ENCODE results near the gene TICRR. TPM values are rescaled to one million over a fixed set of nuclear protein-coding genes. Genes with fewer than 3 reads are reported as not detected.

The TICRR gene
- total and polyA plus RNA-seq, 2 of the 13 experiments (the other 11 are each of a cell fraction or from before 2014, with no cell fraction given) = 4.1 to 14.3 TPM

DNA sequence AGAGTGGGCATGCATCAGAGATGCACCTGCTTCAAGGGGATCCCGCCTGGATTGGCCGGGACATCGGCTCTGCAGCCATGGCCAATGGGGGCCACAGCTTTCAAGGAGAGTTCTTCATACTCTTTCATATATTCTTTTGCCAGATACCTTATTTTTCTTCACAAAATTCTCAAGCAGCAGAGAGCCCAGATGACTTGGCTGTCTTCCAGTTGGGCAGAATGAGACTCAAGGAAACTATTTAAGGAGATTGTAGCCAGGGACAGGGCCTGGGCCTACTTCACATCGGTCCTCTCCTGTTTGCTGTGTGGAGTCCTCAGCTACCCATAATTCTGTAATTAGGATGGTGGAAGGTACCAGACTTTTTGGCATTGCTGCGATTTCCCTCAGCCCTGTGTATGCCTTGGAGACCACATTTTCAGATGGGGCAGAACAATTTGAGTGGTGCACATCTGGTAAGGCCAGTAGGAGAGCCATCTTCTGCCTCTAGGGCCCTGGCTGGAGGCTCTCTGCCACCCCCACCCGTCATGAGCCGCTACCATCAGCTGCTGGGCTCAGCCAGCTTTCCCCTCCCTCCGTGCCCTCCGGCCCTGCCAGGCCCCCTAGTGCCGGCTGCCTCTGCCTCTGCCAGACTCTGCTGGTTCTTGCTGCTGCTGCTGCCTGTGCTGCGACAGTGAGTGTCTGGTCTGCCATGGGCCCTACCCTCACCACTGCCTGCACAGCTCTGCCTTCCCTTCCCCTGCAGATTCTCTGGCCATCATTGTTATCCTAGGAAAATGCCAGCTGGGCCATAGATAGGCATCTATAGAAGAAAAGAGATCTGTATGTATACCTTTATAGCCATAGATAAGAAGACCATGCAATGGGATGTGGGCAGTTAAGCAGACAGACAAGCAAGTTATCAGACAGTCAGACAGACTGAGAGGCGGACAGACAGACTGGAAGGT lies 97.2 kb downstream of the TICRR start:
- Histone ChIP-seq H4K20me1 (ENCODE audit: insufficient read depth, low read length) (no peaks in the 10 kb centered on the region), H3K9me3 (ENCODE audit: low read length) (no peaks in the 10 kb centered on the region), H3K9ac (ENCODE audit: insufficient read depth, low read depth, low read length) (no peak overlapping the region), H3K27me3 (ENCODE audit: control insufficient read depth in 1 of 2, insufficient read depth in 2 of 2, low read length in 2 of 2) (no peaks in the 10 kb centered on the region), H2AFZ (ENCODE audit: low read length) (no peak overlapping the region), H3K4me3 (replicated peaks in 1 of 3; ENCODE audit: insufficient read depth in 1 of 3, low read depth in 2 of 3, low read length in 3 of 3) (no peak overlapping the region), H3K4me2 (ENCODE audit: low read depth, low read length) (no peak overlapping the region), H3K4me1 (ENCODE audit: insufficient read depth, low read length) (peaks cover 29% of the 10 kb centered on the region), H3K79me2 (ENCODE audit: insufficient read depth, low read length) (no peaks in the 10 kb centered on the region), H3K27ac (ENCODE audit: extremely low read length, insufficient read depth, low read length) (no peak overlapping the region), H3K36me3 (replicated peaks in 1 of 2; ENCODE audit: control insufficient read depth in 1 of 2, insufficient read depth in 2 of 2, low read length in 2 of 2) (no peaks in the 10 kb centered on the region)
- FAIRE-seq = no peak
- ChIA-PET POLR2A (no interaction called here), CTCF (ENCODE audit: low intra/inter-chr PET ratio, low total read pairs) (no interaction called here)
- whole genome bisulfite sequencing (ENCODE audit: low lambda C conversion rate) = 90% methylated on average over 11 of the region's 12 CpGs
- no peak; the same call in 2 of the 3 replicates for ATAC-seq
- DNase-seq (ENCODE audit: low spot score) = no peak
- intact Hi-C loops (cut with micrococcal nuclease; ENCODE audit: unreplicated experiment) = loop anchor here (10.0 kb wide), 1 partner anchor 178 kb away; the partner anchor contains the start of gene RHCG
- in situ Hi-C loops (cut with HindIII; ENCODE audit: extremely low pct_ligation_motif_present, low pct_unique_long_range_greater_than_20kb) = no loop called here
- no peak for TF ChIP-seq ZNF468 (CRISPR knock-in tag; IDR thresholded peaks at IDR 0.05)
- TF ChIP-seq ZNF788 (CRISPR knock-in tag; IDR thresholded peaks at IDR 0.05; ENCODE audit: borderline replicate concordance) = no peak
- TF ChIP-seq, protein P1, sequence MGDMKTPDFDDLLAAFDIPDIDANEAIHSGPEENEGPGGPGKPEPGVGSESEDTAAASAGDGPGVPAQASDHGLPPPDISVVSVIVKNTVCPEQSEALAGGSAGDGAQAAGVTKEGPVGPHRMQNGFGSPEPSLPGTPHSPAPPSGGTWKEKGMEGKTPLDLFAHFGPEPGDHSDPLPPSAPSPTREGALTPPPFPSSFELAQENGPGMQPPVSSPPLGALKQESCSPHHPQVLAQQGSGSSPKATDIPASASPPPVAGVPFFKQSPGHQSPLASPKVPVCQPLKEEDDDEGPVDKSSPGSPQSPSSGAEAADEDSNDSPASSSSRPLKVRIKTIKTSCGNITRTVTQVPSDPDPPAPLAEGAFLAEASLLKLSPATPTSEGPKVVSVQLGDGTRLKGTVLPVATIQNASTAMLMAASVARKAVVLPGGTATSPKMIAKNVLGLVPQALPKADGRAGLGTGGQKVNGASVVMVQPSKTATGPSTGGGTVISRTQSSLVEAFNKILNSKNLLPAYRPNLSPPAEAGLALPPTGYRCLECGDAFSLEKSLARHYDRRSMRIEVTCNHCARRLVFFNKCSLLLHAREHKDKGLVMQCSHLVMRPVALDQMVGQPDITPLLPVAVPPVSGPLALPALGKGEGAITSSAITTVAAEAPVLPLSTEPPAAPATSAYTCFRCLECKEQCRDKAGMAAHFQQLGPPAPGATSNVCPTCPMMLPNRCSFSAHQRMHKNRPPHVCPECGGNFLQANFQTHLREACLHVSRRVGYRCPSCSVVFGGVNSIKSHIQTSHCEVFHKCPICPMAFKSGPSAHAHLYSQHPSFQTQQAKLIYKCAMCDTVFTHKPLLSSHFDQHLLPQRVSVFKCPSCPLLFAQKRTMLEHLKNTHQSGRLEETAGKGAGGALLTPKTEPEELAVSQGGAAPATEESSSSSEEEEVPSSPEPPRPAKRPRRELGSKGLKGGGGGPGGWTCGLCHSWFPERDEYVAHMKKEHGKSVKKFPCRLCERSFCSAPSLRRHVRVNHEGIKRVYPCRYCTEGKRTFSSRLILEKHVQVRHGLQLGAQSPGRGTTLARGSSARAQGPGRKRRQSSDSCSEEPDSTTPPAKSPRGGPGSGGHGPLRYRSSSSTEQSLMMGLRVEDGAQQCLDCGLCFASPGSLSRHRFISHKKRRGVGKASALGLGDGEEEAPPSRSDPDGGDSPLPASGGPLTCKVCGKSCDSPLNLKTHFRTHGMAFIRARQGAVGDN (CRISPR knock-in tag; IDR thresholded peaks at IDR 0.05) = no peak
- TF ChIP-seq HNRNPUL1 (IDR thresholded peaks at IDR 0.05; ENCODE audit: low read depth, low read length) = no peak
- TF ChIP-seq PPARG (CRISPR knock-in tag; conservative IDR thresholded peaks at IDR 0.05) = no peak
- no peak for TF ChIP-seq SMYD3 (CRISPR knock-in tag; IDR thresholded peaks at IDR 0.05)
- no peak for TF ChIP-seq ATF1 (CRISPR knock-in tag; IDR thresholded peaks at IDR 0.05)
- TF ChIP-seq CBX5 (CRISPR knock-in tag; IDR thresholded peaks at IDR 0.05; ENCODE audit: borderline replicate concordance) = no peak
- TF ChIP-seq, protein P2, sequence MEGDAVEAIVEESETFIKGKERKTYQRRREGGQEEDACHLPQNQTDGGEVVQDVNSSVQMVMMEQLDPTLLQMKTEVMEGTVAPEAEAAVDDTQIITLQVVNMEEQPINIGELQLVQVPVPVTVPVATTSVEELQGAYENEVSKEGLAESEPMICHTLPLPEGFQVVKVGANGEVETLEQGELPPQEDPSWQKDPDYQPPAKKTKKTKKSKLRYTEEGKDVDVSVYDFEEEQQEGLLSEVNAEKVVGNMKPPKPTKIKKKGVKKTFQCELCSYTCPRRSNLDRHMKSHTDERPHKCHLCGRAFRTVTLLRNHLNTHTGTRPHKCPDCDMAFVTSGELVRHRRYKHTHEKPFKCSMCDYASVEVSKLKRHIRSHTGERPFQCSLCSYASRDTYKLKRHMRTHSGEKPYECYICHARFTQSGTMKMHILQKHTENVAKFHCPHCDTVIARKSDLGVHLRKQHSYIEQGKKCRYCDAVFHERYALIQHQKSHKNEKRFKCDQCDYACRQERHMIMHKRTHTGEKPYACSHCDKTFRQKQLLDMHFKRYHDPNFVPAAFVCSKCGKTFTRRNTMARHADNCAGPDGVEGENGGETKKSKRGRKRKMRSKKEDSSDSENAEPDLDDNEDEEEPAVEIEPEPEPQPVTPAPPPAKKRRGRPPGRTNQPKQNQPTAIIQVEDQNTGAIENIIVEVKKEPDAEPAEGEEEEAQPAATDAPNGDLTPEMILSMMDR (CRISPR knock-in tag; IDR thresholded peaks at IDR 0.05) = no peak
- TF ChIP-seq, protein P3, sequence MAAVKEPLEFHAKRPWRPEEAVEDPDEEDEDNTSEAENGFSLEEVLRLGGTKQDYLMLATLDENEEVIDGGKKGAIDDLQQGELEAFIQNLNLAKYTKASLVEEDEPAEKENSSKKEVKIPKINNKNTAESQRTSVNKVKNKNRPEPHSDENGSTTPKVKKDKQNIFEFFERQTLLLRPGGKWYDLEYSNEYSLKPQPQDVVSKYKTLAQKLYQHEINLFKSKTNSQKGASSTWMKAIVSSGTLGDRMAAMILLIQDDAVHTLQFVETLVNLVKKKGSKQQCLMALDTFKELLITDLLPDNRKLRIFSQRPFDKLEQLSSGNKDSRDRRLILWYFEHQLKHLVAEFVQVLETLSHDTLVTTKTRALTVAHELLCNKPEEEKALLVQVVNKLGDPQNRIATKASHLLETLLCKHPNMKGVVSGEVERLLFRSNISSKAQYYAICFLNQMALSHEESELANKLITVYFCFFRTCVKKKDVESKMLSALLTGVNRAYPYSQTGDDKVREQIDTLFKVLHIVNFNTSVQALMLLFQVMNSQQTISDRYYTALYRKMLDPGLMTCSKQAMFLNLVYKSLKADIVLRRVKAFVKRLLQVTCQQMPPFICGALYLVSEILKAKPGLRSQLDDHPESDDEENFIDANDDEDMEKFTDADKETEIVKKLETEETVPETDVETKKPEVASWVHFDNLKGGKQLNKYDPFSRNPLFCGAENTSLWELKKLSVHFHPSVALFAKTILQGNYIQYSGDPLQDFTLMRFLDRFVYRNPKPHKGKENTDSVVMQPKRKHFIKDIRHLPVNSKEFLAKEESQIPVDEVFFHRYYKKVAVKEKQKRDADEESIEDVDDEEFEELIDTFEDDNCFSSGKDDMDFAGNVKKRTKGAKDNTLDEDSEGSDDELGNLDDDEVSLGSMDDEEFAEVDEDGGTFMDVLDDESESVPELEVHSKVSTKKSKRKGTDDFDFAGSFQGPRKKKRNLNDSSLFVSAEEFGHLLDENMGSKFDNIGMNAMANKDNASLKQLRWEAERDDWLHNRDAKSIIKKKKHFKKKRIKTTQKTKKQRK (IDR thresholded peaks at IDR 0.05; ENCODE audit: low read length) = no peak
- TF ChIP-seq GTF3A (CRISPR knock-in tag; conservative IDR thresholded peaks at IDR 0.05) = no peak
- no TSS peak for BruUV-seq (replicated peaks)
